ENCODE results near the gene SELENOS.

The SELENOS gene

GRCh38 chr15:101250341-101250831 is 26.9 kb downstream of the SELENOS start:
- no peak for DNase-seq

GRCh38 chr15:101248274-101248673 is 29.0 kb downstream of the SELENOS start:
- DNase-seq, result no peak

DNA sequence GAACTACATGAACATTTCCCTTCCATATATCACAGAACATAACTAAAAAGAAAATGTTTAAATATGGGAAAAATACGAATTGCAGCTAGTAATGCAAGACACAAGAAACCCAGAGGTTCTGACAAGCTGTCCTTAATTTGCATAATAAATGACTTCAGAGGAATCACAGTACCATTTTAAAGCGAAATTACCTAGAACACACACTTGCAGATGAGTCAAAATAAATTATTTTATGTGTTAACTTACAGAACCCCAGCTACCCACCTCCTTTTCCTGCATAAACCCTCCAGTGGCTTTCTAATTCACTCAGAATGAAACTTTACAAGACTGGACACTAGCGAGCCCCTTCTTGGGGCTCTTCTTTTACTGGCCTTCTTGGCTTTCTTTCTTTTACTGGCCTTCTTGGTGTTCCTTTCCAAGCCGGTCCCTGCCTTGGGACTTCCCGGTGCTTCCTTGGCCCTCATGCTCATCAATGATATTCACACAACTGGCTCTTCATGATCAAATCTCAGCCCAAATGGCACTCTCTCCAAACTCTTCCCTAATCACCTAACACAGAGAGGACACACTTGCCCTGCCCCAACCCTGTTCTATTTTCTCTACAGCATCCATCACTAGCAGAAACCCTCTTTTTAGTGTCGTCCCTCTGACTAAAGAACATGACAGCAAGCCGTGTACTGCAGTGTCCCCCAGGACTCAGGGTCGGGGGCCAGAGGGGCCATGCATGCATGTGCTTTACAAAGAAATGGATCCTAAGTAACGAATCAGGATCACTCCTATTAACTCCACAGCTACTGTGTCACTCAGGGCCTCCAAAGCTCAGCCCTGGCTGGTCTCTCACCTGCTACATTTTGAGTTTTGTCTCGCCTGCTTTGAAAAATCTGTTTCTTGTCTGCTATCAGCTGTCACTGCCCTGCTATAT is 30.2 kb downstream of the SELENOS start:
- DNase-seq, result no peak

- DNase-seq, result no peak
These were observed 30.9 kb downstream of the SELENOS start for GRCh38 chr15:101246391-101246790.

- peak in 1 of 2 experiments; percentile 47 for DNase-seq
These were observed 32.2 kb downstream of the SELENOS start for GRCh38 chr15:101244889-101245668.

DNA sequence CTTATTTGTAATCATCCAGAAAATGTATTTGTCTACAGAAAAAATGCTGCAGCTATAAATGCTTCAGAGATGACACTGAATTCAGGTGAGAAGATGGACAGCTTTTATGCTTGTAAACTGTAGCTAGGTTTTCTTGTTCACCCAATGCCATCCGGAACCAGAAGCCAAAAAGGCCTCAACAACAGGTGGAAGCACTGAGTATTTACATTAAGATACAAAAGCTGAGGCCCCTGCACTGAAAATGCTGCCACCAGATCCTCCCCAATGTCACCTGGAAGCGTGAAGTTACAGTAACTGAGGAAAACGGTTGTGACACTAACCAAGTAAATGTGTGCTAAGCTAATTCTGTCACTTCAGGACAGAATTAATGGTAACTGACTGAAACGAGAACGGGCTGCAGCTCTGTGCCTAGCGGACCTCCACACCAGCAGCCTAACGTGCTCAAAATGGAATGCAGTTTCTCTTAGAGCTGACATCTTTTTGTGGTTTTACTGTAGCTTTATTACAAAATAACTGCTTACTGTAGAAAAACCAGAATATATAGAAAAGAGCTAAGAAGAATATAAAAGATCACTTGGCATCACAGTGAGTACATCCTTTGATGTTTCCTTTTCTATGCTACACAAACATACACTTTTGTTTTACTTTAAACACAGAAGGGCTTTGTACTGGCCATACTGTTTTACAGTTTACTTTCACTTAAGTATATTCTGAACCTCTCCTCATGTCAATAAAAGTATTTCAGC is 33.1 kb downstream of the SELENOS start:
- no peak for DNase-seq

- DNase-seq, result no peak
These were observed 33.9 kb downstream of the SELENOS start for GRCh38 chr15:101243420-101243819.

DNA sequence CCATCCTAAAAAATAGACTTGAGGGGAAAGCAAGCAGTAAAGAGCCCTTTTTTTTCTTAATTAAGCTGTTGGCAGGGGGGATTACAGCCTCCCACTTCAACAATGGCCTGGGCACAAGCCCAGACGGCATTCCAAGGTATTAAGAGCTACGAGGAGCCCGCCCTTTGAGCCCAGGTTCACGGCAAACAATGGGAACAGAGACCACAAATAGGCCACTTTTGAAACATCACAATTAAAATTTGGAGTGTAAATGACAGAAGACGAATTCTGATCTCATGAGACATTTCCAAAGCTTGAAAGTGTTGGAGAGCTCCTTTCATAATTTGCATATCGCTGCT is 34.3 kb downstream of the SELENOS start:
- DNase-seq, result no peak

DNA sequence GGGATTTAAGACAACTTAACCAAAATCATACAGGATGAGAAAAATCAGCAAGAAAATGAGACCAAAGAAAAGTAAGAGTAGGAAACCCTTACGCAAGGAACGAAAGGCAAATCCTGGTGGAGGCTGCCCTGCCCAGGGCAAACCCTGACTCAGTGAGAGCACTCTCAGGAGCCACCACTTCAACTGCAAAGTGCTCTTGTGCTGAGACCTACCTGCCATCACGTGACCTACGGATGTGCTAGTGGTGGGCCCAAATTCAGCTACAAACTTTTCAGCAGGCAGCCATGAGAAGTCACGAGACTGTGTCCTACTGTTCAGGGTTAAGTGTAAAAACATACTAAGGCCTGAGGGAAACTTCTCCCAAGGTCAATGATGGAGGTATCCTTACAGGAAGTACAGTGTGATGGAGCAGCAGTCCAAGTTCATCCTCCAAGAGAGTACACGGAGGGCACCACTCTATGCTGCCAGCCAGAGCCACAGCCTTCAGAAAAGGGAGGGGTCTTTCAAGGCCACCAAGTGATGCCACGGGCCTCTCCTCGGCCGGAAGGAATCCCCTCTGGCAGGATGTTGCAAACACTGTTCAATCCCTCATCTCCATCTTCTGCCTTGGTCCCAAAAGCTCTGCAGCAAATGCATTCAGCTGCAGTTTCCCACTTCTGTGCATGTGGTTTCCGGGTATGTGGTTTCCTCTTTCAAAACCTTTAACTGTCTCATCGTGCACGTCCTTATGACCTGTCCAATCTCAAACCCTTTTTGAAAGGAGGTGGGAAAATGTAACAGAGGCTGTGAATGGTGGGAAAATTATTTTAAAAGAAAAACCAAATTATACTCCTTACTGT is 34.9 kb downstream of the SELENOS start:
- DNase-seq, result peak in 1 of 2 experiments; percentile 36

DNA sequence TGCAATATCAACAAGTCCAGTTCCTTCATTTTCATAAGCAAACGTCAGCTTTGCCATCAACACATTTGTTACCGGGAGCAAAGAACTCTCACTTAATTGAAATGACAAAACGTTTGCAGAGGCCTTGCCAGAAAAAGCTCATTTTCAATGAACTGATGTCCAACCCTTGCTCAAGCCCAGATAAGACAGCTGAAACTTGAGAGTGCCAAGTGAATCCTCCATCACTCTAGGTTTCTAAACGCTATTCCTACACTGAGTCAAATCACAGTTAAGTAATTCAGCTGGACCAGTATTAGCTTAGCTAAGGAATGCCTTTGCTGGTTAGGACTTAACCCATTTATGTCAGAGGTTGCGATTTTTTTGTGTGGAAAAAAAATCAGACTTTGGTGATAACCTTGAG is 36.9 kb downstream of the SELENOS start:
- DNase-seq, result no peak

DNA sequence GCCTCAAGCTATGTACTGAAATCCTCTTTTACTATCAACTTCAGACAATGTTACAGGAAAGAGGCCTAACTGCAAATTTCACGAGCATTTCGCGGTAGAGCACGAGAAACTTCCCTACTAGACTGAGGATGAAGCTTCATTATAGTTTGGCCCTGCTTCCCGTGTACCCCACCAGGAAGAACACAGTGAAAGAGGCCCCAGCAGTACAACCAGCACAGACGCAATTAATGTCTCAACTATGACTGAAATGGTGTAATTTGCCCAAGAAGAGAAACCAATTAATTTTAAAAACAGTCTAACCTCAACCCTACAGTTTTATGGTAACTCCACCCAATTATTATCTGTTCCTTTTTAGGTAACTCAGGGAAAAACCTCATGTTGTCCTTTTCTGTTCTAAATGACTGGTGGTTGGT is 37.6 kb downstream of the SELENOS start:
- DNase-seq, result no peak

DNA sequence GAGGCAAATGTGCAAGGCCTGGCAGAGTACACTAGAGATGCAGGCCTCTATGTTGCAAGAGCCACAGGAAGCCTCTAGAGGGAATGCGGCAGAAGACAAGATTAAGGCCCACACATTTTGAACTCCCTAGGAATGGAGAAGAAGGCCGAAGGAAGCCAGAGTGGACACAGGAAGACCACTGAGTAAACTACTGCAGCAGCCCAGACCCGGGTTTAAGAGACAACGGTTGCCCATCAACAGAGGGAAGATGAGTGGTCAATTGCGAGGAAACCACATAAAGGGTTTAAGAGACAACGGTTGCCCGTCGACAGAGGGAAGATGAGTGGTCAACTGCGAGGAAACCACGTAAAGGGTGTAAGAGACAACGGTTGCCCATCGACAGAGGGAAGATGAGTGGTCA is 40.0 kb downstream of the SELENOS start:
- DNase-seq, result no peak

DNA sequence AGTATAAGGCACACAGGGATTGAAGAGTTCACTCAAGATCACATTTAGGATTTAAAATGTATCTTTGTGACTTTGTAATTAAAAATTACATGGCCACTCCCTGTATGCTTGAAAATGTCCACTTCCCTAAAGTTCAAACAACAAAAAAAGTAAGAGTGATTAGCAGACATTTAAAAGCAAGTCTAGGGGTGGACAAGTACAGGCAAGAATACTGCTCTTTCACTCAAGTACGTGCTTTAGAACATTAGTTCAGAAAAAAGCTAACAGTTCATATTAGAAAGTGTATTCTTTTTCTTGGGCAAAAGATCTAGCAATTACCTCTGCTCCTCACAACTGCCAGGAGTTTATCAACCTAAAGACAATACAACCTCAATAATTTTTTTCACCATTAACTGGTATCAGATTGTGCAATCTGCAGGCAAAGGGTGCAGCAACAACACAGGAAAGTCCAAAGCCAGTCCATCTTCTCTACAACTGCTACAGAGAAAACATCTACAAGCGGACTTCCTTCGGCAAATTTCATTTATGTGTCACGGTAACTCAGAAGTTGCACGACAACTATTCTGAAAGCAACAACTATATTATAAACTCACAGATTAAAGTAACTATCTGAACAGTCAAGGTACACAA is 43.5 kb downstream of the SELENOS start:
- DNase-seq, result no peak

DNA sequence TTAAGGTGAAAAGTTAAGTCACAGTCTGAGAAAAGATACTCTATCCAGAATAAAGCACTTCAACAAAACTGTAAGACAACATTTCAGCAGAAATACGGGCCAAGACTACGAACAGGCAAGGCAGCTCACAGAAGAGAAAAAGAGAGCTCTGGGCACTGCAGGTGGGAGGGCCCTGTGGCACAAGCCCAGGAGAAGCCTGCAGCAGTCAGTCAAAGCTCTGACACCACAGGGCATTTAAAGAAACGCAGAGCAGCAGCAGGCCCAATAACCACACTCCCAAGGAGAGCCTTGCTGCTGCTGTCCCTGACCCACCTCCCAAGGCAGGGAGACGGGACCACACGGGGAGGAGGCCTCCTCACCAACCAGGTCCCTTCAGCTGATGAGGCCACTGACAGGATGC is 44.6 kb downstream of the SELENOS start:
- DNase-seq, result no peak

GRCh38 chr15:101228313-101228712 is 49.0 kb downstream of the SELENOS start:
- no peak for DNase-seq

- no peak for DNase-seq
These were observed 51.6 kb downstream of the SELENOS start for GRCh38 chr15:101225658-101226057.

Measured in stimulated activated CD4-positive, alpha-beta T cell treated with anti-CD3 and anti-CD28 coated beads, Interleukin-4, amount 100 ng/mL, for 4 hours (primary cell).